ENCODE data around the gene PLSCR5. TPM values are rescaled to one million over a fixed set of nuclear protein-coding genes. Genes with fewer than 3 reads are reported as not detected.
A peak's percentile ranks its signal among the peaks of the same experiment; 100 is the strongest.

Gene PLSCR5
- total and polyA plus RNA-seq, 2 donors (not counting 3 experiments of a cell fraction or from before 2014, with no cell fraction given): not detected

GRCh38 chr3:146640955-146641867, 36.1 kb upstream of the PLSCR5 start:
- Histone ChIP-seq H3K4me1 (ENCODE audit: control insufficient read depth, extremely low read depth, insufficient read depth, low read length) (no peaks in the 10 kb centered on the region), H3K79me2 (ENCODE audit: control insufficient read depth, insufficient read depth, low read length) (no peaks in the 10 kb centered on the region), H2AFZ (ENCODE audit: low read depth, low read length) (no peak overlapping the region), H3K36me3 (ENCODE audit: control insufficient read depth in 2 of 2, extremely low read depth in 1 of 2, insufficient read depth in 2 of 2, low read length in 2 of 2) (no peaks in the 10 kb centered on the region), H3K27me3 (ENCODE audit: control insufficient read depth in 2 of 2, insufficient read depth in 2 of 2, low read length in 2 of 2) (no peaks in the 10 kb centered on the region), H3K4me3 (replicated peaks in 1 of 3; ENCODE audit: insufficient read depth in 1 of 3, low read depth in 1 of 3, low read length in 3 of 3) (no peak overlapping the region), H3K9me1 (replicated peaks; ENCODE audit: control insufficient read depth, extremely low read depth, insufficient read depth, low read length) (no peaks in the 10 kb centered on the region), H3K4me2 (ENCODE audit: insufficient read depth, low read length) (no peak overlapping the region), H4K20me1 (replicated peaks; ENCODE audit: control insufficient read depth, extremely low read depth, insufficient read depth, low read length) (no peaks in the 10 kb centered on the region), H3K9me3 (replicated peaks; ENCODE audit: control insufficient read depth, insufficient read depth, low read length) (no peaks in the 10 kb centered on the region), H3K9ac (replicated peaks; ENCODE audit: extremely low read depth, insufficient read depth, low read length) (no peak overlapping the region), H3K27ac (ENCODE audit: insufficient read depth, low read depth, low read length) (no peak overlapping the region)
- FAIRE-seq (peak; percentile 65), DNase-seq (ENCODE audit: low read depth, low spot score) (peak; percentile 69)
- dilution Hi-C loops (cut with MboI; ENCODE audit: extremely low pct_ligation_motif_present, low sequenced_read_pairs) (no loop called here), intact Hi-C loops (cut with micrococcal nuclease) (loop anchor here (1.0 to 5.0 kb wide), 9 partner anchors 51 to 1435 kb away; no protein-coding TSS in a partner anchor)
- ChIA-PET POLR2A (no interaction called here), CTCF (interaction anchor here (0.6 to 2.3 kb wide), 25 partner anchors 11 to 1726 kb away, joined by 3 to 40 read pairs (median 4); no protein-coding TSS in a partner anchor)
- TF ChIP-seq CTCF (IDR thresholded peaks at IDR 0.05; ENCODE audit: extremely low read depth in 1 of 2, insufficient read depth in 1 of 2, low read depth in 1 of 2, low read length in 2 of 2): peak; percentile 38
- no peak for TF ChIP-seq FOS (IDR thresholded peaks at IDR 0.05; ENCODE audit: borderline replicate concordance, insufficient read depth, low read length)
- TF ChIP-seq GATA2 (IDR thresholded peaks at IDR 0.05; ENCODE audit: insufficient read depth, insufficient read length, low read depth, low read length): no peak
- TF ChIP-seq EZH2 (IDR thresholded peaks at IDR 0.05; ENCODE audit: borderline replicate concordance, low read depth, low read length, severe bottlenecking): no peak
- TF ChIP-seq JUN (IDR thresholded peaks at IDR 0.05; ENCODE audit: borderline replicate concordance, insufficient read depth, insufficient read length, low read depth): peak; percentile 16
- TF ChIP-seq POLR2A (IDR thresholded peaks at IDR 0.05; ENCODE audit: low read depth, low read length): no peak
- no TSS peak for BruUV-seq (replicated peaks)

Data from endothelial cell of umbilical vein (primary cell).